DMS79 treated with DMSO at 0.1 percent for 48 hours (cell line): Measurements from ENCODE around the gene YBEY.
A peak's percentile ranks its signal among the peaks of the same experiment; 100 is the strongest.

ENCODE experiments used
- DNase-seq: peaks from one replicate; lab custom pipeline; 2025; lab: John Stamatoyannopoulos, UW

The YBEY gene

GRCh38 chr21:46264690-46265144 lies 21.4 kb upstream of the YBEY start:
- DNase-seq: no peak

GRCh38 chr21:46265736-46266525 lies 20.2 kb upstream of the YBEY start:
- DNase-seq: no peak

- no peak for DNase-seq
Measured at GRCh38 chr21:46266946-46267345, 19.2 kb upstream of the YBEY start.

- DNase-seq: no peak
Measured at GRCh38 chr21:46268371-46268770, 17.8 kb upstream of the YBEY start.

GRCh38 chr21:46269466-46269865 lies 16.7 kb upstream of the YBEY start:
- no peak for DNase-seq

- DNase-seq: no peak
Measured at GRCh38 chr21:46273341-46273740, 12.8 kb upstream of the YBEY start.

- DNase-seq: no peak
Measured at GRCh38 chr21:46274797-46275390, 11.2 kb upstream of the YBEY start.

GRCh38 chr21:46284077-46284644 lies 2.0 kb upstream of the YBEY start:
- DNase-seq: no peak

- no peak for DNase-seq
Measured at GRCh38 chr21:46284733-46285132, 1.4 kb upstream of the YBEY start.

- no peak for DNase-seq
Measured at GRCh38 chr21:46285206-46285661, 908 bp upstream of the YBEY start, which contains the start of gene MCM3AP. TSS of gene MCM3AP (minus strand) at chr21:46285611. CDS start at chr21:46285286, 325 bp downstream.

- no peak for DNase-seq
Measured at GRCh38 chr21:46286648-46287002, 483 bp downstream of the YBEY start.

- DNase-seq: no peak
Measured at GRCh38 chr21:46287541-46287940, 1.4 kb downstream of the YBEY start.

- no peak for DNase-seq
Measured at GRCh38 chr21:46289655-46290179, 3.6 kb downstream of the YBEY start.

GRCh38 chr21:46291561-46291960 lies 5.4 kb downstream of the YBEY start:
- DNase-seq: no peak

GRCh38 chr21:46294647-46295176 lies 8.6 kb downstream of the YBEY start:
- DNase-seq: no peak

- DNase-seq: no peak
Measured at GRCh38 chr21:46295177-46295770, 9.1 kb downstream of the YBEY start.

GRCh38 chr21:46295996-46296752 lies 10.0 kb downstream of the YBEY start:
- no peak for DNase-seq

- DNase-seq: peak; percentile 32
Measured at GRCh38 chr21:46297338-46298271, 11.5 kb downstream of the YBEY start.

- DNase-seq: no peak
Measured at GRCh38 chr21:46299167-46299566, 13.0 kb downstream of the YBEY start.

GRCh38 chr21:46301759-46302158 lies 15.6 kb downstream of the YBEY start:
- no peak for DNase-seq
